Progenitor cell of endocrine pancreas (in vitro differentiated cells): ENCODE measurements around the gene SCAANT1. TPM values are rescaled to one million over a fixed set of nuclear protein-coding genes. Genes with fewer than 3 reads are reported as not detected.

Experiments used
- DNase-seq: peaks from one replicate; pipeline ENCODE4 v3.0.0; 2021; ENCODE audit warnings: low spot score; ENCODE audit not compliant: unreplicated experiment
- H3K27ac Mint-ChIP-seq: 2 replicates; pipeline ENCODE4 v1.8.0; 2021; ENCODE audit warnings: mild to moderate bottlenecking, moderate library complexity, mixed read lengths
- H3K27me3 Mint-ChIP-seq: 2 replicates; pipeline ENCODE4 v1.8.0; 2021; ENCODE audit warnings: mixed read lengths
- H3K36me3 Mint-ChIP-seq: 2 replicates; pipeline ENCODE4 v1.8.0; 2022; ENCODE audit warnings: mixed read lengths; ENCODE audit not compliant: insufficient read depth
- H3K4me1 Mint-ChIP-seq: 2 replicates; pipeline ENCODE4 v1.8.0; 2021; ENCODE audit warnings: low read depth, mixed read lengths
- H3K4me3 Mint-ChIP-seq: 2 replicates; pipeline ENCODE4 v1.8.0; 2021; ENCODE audit warnings: low read depth, mild to moderate bottlenecking, moderate library complexity, mixed read lengths
- H3K9me3 Mint-ChIP-seq: 2 replicates; pipeline ENCODE4 v1.8.0; 2021; ENCODE audit warnings: low read depth, mixed read lengths
- total RNA-seq: library from RNA; stranded (reverse); gene quantifications from 2 replicates; pipeline ENCODE4 v1.2.1, GENCODE V29; 2021
- TF ChIP-seq, protein P1 (sequence below): fragments of 200-600 bp; sonication (generic); IDR thresholded peaks from one replicate; pipeline ENCODE4 v1.5.0; 2021; ENCODE audit warnings: antibody characterized with exemption, mild to moderate bottlenecking; ENCODE audit not compliant: unreplicated experiment

Gene SCAANT1
- total RNA-seq, 1 donor from 2014 or later = not detected

DNA sequence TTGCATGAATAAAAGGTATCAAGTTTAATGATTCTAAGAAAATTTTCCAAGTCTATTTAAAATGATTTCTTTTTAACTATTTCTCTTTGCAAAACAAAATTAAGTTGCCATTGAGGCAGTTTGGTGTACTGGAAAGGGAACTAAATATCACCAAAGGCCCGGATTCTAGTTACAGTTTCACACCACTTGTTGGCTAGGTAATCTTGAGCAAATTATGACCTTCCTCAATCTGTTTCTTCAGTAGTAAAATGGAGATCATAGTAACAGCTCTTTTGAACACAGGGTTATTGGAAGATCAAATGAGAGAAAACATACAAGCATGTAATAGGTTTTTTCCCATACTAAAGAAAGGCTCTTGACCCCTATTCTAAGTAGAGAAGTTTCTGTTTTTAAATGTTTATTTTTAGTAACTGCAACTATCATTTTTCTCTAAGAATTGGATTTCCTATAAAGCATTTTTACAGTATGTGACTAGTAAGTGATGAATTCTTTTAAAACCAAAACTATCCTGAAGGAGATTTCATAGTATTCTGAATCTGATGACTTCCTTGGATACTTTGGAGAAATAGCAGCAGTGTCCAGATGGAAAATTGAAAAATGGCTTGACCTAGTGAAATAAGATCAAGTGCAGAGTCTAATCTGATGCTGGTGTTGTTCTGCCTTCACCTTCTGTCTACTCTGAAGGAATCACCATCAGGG is 15.7 kb downstream of the SCAANT1 start:
- Mint-ChIP-seq H3K4me1 (peaks cover 2% of the 10 kb centered on the region), H3K27ac (no peak overlapping the region), H3K36me3 (peaks cover 17% of the 10 kb centered on the region), H3K9me3 (peaks cover 3% of the 10 kb centered on the region), H3K27me3 (no peaks in the 10 kb centered on the region), H3K4me3 (no peak overlapping the region)
- no peak for DNase-seq
- TF ChIP-seq, protein P1, sequence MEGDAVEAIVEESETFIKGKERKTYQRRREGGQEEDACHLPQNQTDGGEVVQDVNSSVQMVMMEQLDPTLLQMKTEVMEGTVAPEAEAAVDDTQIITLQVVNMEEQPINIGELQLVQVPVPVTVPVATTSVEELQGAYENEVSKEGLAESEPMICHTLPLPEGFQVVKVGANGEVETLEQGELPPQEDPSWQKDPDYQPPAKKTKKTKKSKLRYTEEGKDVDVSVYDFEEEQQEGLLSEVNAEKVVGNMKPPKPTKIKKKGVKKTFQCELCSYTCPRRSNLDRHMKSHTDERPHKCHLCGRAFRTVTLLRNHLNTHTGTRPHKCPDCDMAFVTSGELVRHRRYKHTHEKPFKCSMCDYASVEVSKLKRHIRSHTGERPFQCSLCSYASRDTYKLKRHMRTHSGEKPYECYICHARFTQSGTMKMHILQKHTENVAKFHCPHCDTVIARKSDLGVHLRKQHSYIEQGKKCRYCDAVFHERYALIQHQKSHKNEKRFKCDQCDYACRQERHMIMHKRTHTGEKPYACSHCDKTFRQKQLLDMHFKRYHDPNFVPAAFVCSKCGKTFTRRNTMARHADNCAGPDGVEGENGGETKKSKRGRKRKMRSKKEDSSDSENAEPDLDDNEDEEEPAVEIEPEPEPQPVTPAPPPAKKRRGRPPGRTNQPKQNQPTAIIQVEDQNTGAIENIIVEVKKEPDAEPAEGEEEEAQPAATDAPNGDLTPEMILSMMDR = no peak

DNA sequence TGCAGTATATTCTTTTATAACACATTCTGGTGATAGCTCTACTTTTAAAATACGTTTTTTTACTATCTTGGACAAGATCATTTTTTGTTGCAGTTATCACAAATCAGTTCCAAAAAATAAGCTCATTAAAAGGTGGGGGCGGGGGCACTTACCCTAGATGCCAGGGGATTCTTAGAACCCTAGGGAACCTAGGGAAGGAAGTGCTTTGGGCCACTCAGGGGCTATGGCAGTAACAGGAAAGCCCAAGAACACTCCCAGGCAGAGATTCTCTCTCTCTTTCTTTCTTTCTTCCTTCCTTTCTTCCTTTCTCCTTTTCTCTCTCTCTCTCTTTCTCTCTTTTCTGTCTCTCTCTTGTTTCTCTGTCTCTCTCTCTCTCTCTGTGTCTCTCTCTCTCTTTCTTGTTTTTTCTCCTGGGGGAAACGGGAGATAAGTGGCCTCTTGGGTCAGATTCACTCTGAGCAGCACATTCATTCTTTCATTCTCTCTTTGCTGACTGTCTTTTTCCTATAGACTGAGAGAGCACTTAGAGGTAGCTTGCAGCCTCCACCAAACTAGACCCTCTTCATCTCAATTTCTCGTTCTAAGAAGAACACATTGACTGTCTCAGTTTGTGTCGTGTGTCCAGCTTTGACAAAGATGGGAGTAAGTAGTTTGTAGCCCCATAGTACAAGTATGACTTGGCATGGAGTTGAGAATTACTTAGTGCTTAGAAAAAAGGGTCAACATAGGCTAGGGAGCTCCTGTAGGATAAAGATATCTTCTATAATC is 16.6 kb downstream of the SCAANT1 start:
- H3K36me3 Mint-ChIP-seq = peaks cover 16% of the 10 kb centered on the region
- H3K9me3 Mint-ChIP-seq = no peaks in the 10 kb centered on the region
- no peak for DNase-seq
- H3K4me3 Mint-ChIP-seq = no peak overlapping the region
- no peaks in the 10 kb centered on the region for H3K27me3 Mint-ChIP-seq
- H3K27ac Mint-ChIP-seq = no peak overlapping the region
- H3K4me1 Mint-ChIP-seq = peaks cover 3% of the 10 kb centered on the region
- TF ChIP-seq, protein P1 = no peak

DNA sequence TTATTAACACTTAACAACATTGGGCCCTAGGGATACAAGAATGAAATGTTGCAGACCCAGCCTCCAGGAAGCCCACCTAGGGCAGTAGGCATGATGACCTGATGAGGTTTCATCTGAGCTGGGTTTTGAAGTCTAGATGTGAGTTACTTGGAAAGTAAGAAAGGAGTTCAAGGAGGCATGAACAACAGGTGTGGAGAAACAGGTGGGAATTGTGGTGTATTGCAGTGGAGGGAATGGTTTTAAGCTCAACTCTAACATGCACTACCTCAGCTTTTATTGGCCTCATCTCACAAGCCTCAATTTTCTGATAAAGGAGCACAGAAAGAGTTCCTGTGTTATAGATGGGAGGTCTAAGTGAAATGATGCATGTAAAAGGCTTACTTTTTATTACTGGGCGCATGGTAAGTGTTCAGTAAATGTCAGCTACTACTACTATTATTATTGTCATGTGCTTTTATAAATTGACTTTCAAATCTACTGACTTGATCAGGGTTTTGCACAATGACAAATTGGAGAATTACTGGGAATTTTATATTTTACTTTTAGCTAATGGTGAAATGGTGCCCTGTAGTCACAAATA is 19.3 kb downstream of the SCAANT1 start:
- Mint-ChIP-seq H3K27me3 (no peaks in the 10 kb centered on the region), H3K4me3 (no peak overlapping the region), H3K27ac (no peak overlapping the region), H3K9me3 (no peaks in the 10 kb centered on the region), H3K36me3 (peaks cover 6% of the 10 kb centered on the region), H3K4me1 (peaks cover 3% of the 10 kb centered on the region)
- TF ChIP-seq, protein P1 = no peak
- no peak for DNase-seq

DNA sequence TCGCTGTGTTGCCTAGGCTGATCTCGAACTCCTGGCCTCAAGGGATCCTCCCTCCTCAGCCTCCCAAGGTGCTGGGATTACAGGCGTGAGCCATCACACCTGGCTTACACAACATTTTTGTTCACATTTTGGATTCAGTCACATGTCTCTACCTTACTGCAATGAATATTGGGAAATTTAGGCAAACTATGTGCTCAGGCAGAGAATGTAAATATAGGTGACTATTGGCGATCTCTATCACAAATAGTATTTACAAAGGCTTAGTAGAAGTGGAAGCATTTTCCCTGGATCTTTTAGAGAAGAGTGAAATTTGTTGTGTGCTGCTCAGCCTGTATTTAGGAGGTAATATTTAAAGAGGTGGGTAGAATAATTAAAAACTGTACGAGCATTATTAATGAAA is 20.7 kb downstream of the SCAANT1 start:
- Mint-ChIP-seq H3K27me3 (no peaks in the 10 kb centered on the region), H3K4me3 (no peak overlapping the region), H3K4me1 (peaks cover 3% of the 10 kb centered on the region), H3K9me3 (no peaks in the 10 kb centered on the region), H3K27ac (no peak overlapping the region), H3K36me3 (peaks cover 6% of the 10 kb centered on the region)
- TF ChIP-seq, protein P1 = no peak
- DNase-seq = no peak

DNA sequence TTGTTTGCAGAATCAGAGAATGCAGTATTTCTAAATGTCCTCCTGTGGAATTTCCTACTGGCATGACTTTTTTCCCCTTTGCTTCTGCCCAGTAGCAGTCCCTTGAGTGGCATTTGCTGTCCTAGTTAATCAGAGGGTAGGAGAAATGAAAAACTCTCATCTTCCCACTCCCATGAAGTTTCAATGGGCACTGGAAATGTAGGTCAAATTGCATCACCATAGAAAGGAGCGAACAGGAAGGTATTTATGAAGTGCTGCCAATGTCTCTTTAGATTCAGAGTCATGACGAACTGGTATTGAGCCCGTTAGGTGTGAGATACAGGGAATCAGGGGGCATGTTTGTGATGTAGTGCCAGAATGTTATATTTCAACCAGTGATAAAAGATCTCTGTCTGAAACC is 25.3 kb downstream of the SCAANT1 start:
- no peak for DNase-seq
- TF ChIP-seq, protein P1 = no peak
- H3K36me3 Mint-ChIP-seq = peaks cover 6% of the 10 kb centered on the region
- H3K4me1 Mint-ChIP-seq = peaks cover 4% of the 10 kb centered on the region
- no peaks in the 10 kb centered on the region for H3K9me3 Mint-ChIP-seq
- no peaks in the 10 kb centered on the region for H3K27me3 Mint-ChIP-seq
- H3K27ac Mint-ChIP-seq = no peak overlapping the region
- H3K4me3 Mint-ChIP-seq = no peak overlapping the region
